H1 (cell line): ENCODE data around the gene EXTL1. TPM values are rescaled to one million over a fixed set of nuclear protein-coding genes. Genes with fewer than 3 reads are reported as not detected.

Source experiments
- CTCF ChIA-PET: fragments of 300-600 bp; sonication (Branson Sonifier 250); formaldehyde crosslinking; loops from one replicate; lab custom pipeline; 2021; ENCODE audit not compliant: partially characterized antibody; lab: Charles Lee
- POLR2A ChIA-PET: fragments of 300-600 bp; sonication (Branson Sonifier 250); formaldehyde crosslinking; loops from one replicate; lab custom pipeline; 2021; ENCODE audit warnings: inconsistent platforms; ENCODE audit not compliant: partially characterized antibody; lab: Charles Lee
- DNase-seq, 2 experiments: peaks; one replicate each; pipeline versions ENCODE4 v3.0.0 to v3.0.0-alpha.2; 2010 to 2022; ENCODE audit warnings: low spot score in 2 of 2, low read depth in 1 of 2, mixed read lengths in 1 of 2
- FAIRE-seq: peaks from 2 replicates; lab custom pipeline; 2011; peaks lifted over from hg19 to GRCh38; lab: Jason Lieb, UNC
- H2AFZ ChIP-seq: 2 replicates; pipeline ENCODE4 v1.8.1; 2012; ENCODE audit warnings: low read length, inconsistent platforms
- H2AK5ac ChIP-seq: 2 replicates; pipeline ENCODE4 v1.6.1; 2013; ENCODE audit warnings: low read depth, low read length
- H2BK120ac ChIP-seq: replicated peaks from 2 replicates; pipeline ENCODE3; 2013; ENCODE audit warnings: low read depth, low read length, inconsistent platforms
- H2BK12ac ChIP-seq: 2 replicates; pipeline ENCODE4 v1.6.1; 2013; ENCODE audit warnings: low read depth, low read length
- H2BK15ac ChIP-seq: 2 replicates; pipeline ENCODE4 v1.6.1; 2013; ENCODE audit warnings: low read length
- H2BK20ac ChIP-seq: 2 replicates; pipeline ENCODE4 v1.6.1; 2013; ENCODE audit warnings: low read length
- H2BK5ac ChIP-seq: 2 replicates; pipeline ENCODE4 v1.6.1; 2013; ENCODE audit warnings: low read depth, low read length
- H3K14ac ChIP-seq: 2 replicates; pipeline ENCODE4 v1.6.1; 2013; ENCODE audit warnings: inconsistent platforms; ENCODE audit not compliant: insufficient read length
- H3K18ac ChIP-seq: 2 replicates; pipeline ENCODE4 v1.6.1; 2013; ENCODE audit warnings: low read length; ENCODE audit errors: extremely low read depth
- H3K23ac ChIP-seq: 2 replicates; pipeline ENCODE4 v1.6.1; 2013; ENCODE audit warnings: inconsistent platforms; ENCODE audit not compliant: insufficient read length
- H3K23me2 ChIP-seq: 2 replicates; pipeline ENCODE4 v1.6.1; 2013; ENCODE audit warnings: low read depth, low read length
- H3K27ac ChIP-seq: 2 replicates; pipeline ENCODE4 v1.6.1; 2011; ENCODE audit warnings: low read depth, low read length, inconsistent platforms
- H3K27me3 ChIP-seq, 4 experiments: replicated peaks in 1 of 4; 1 replicate in 1 of 4; 2 replicates in 3 of 4; pipeline versions ENCODE4 v1.6.1 to v1.8.1; 2011 to 2013; ENCODE audit warnings: low read length in 3 of 4, mild to moderate bottlenecking in 3 of 4, inconsistent platforms in 2 of 4, mixed read lengths in 2 of 4, moderate library complexity in 1 of 4; ENCODE audit not compliant: control insufficient read depth in 3 of 4, insufficient read depth in 3 of 4; ENCODE audit errors: extremely low read depth in 1 of 4
- H3K36me3 ChIP-seq, 4 experiments: 2 replicates each; pipeline versions ENCODE4 v1.6.1 to v1.8.1; 2011 to 2013; ENCODE audit warnings: mild to moderate bottlenecking in 4 of 4, low read length in 3 of 4, moderate library complexity in 2 of 4, control low read depth in 1 of 4, inconsistent platforms in 1 of 4; ENCODE audit not compliant: insufficient read depth in 4 of 4, control insufficient read depth in 2 of 4
- H3K4ac ChIP-seq: replicated peaks from 2 replicates; pipeline ENCODE3; 2013; ENCODE audit warnings: low read length, low read depth, mixed read lengths, inconsistent platforms; ENCODE audit not compliant: insufficient read length
- H3K4me1 ChIP-seq, 4 experiments: replicated peaks in 1 of 4; 1 replicate in 1 of 4; 2 replicates in 3 of 4; pipeline versions ENCODE4 v1.6.1 to v1.8.1; 2011 to 2013; ENCODE audit warnings: low read length in 3 of 4, inconsistent platforms in 2 of 4, mixed read lengths in 1 of 4; ENCODE audit not compliant: insufficient read depth in 4 of 4, control insufficient read depth in 3 of 4
- H3K4me2 ChIP-seq, 2 experiments: 2 replicates each; pipeline versions ENCODE4 v1.6.1 to v1.8.1; 2011 to 2013; ENCODE audit warnings: low read depth in 2 of 2, low read length in 2 of 2, control low read depth in 1 of 2, inconsistent platforms in 1 of 2, mild to moderate bottlenecking in 1 of 2; ENCODE audit not compliant: insufficient read depth in 1 of 2
- H3K4me3 ChIP-seq, 4 experiments: fragments of 200-600, 300-600 bp in 1 of 4; sonication (generic), shearing (Covaris generic), sonication (Bioruptor Twin) in 1 of 4; 2 replicates each; pipeline versions ENCODE4 v1.5.1 to v1.8.1; 2011 to 2016; ENCODE audit warnings: low read length in 4 of 4, low read depth in 3 of 4, control low read depth in 2 of 4, inconsistent platforms in 2 of 4, mild to moderate bottlenecking in 2 of 4, mixed read lengths in 1 of 4, moderate library complexity in 1 of 4; ENCODE audit not compliant: insufficient read depth in 2 of 4; ENCODE audit errors: extremely low read depth in 1 of 4
- H3K56ac ChIP-seq: replicated peaks from 2 replicates; pipeline ENCODE3; 2013; ENCODE audit warnings: low read depth, mild to moderate bottlenecking, mixed read lengths, low read length, inconsistent platforms; ENCODE audit not compliant: insufficient read length
- H3K79me1 ChIP-seq: 2 replicates; pipeline ENCODE4 v1.6.1; 2013; ENCODE audit warnings: low read depth, low read length, control low read depth
- H3K79me2 ChIP-seq, 2 experiments: 2 replicates each; pipeline versions ENCODE4 v1.6.1 to v1.8.1; 2012 to 2013; ENCODE audit warnings: low read length in 2 of 2, mild to moderate bottlenecking in 2 of 2, inconsistent platforms in 1 of 2; ENCODE audit not compliant: insufficient read depth in 2 of 2, control insufficient read depth in 1 of 2
- H3K9ac ChIP-seq, 4 experiments: replicated peaks in 1 of 4; 1 replicate in 1 of 4; 2 replicates in 3 of 4; pipeline versions ENCODE4 v1.6.1 to v1.8.1; 2011 to 2013; ENCODE audit warnings: low read depth in 3 of 4, low read length in 3 of 4, control low read depth in 2 of 4, mild to moderate bottlenecking in 2 of 4, moderate library complexity in 2 of 4, inconsistent platforms in 1 of 4; ENCODE audit errors: extremely low read depth in 1 of 4
- H3K9me3 ChIP-seq, 2 experiments: 2 replicates each; pipeline versions ENCODE4 v1.6.1 to v1.8.1; 2012 to 2013; ENCODE audit warnings: mild to moderate bottlenecking in 2 of 2, moderate library complexity in 2 of 2, control low read depth in 1 of 2, inconsistent platforms in 1 of 2, low read depth in 1 of 2, low read length in 1 of 2, mixed read lengths in 1 of 2; ENCODE audit not compliant: insufficient read depth in 2 of 2
- H4K20me1 ChIP-seq, 2 experiments: replicated peaks in 1 of 2; 2 replicates each; pipeline versions ENCODE3 to v1.8.1; 2011 to 2013; ENCODE audit warnings: inconsistent platforms in 2 of 2, low read length in 2 of 2, mild to moderate bottlenecking in 1 of 2; ENCODE audit not compliant: insufficient read depth in 2 of 2, control insufficient read depth in 1 of 2
- H4K5ac ChIP-seq: 2 replicates; pipeline ENCODE4 v1.6.1; 2013; ENCODE audit warnings: low read length, low read depth, mixed read lengths, inconsistent platforms; ENCODE audit not compliant: insufficient read length
- H4K8ac ChIP-seq: 2 replicates; pipeline ENCODE4 v1.8.0; 2013; ENCODE audit warnings: mild to moderate bottlenecking, moderate library complexity, low read length, inconsistent platforms; ENCODE audit not compliant: insufficient read depth; ENCODE audit errors: extremely low read depth
- H4K91ac ChIP-seq: replicated peaks from 2 replicates; pipeline ENCODE3; 2013; ENCODE audit warnings: low read length, mixed read lengths, inconsistent platforms; ENCODE audit not compliant: insufficient read length
- ASH2L ChIP-seq: fragments of 200-600, 300-600 bp; sonication (generic); IDR thresholded peaks from one replicate; pipeline ENCODE4 v1.7.1; 2017; ENCODE audit warnings: low read length
- BACH1 ChIP-seq: IDR thresholded peaks from 2 replicates; pipeline ENCODE4 v1.6.1; 2012; ENCODE audit warnings: low read length, improper control_type of control experiment
- CREB1 ChIP-seq: IDR thresholded peaks from 2 replicates; pipeline ENCODE4 v1.6.1; 2012; ENCODE audit warnings: inconsistent platforms
- CTBP2 ChIP-seq: IDR thresholded peaks from 2 replicates; pipeline ENCODE4 v1.7.0; 2011; ENCODE audit warnings: borderline replicate concordance, mild to moderate bottlenecking, moderate library complexity, mixed read lengths, low read length; ENCODE audit not compliant: insufficient read depth, insufficient read length
- HDAC6 ChIP-seq: IDR thresholded peaks from one replicate; pipeline ENCODE4 v1.7.1; 2012; ENCODE audit warnings: low read depth, mild to moderate bottlenecking, inconsistent platforms, low read length, moderate library complexity
- JUN ChIP-seq: IDR thresholded peaks from 2 replicates; pipeline ENCODE4 v1.6.1; 2011; ENCODE audit warnings: low read depth, mild to moderate bottlenecking, improper control_type of control experiment, low read length
- KDM1A ChIP-seq: fragments of 200-600, 300-600 bp; sonication (generic); IDR thresholded peaks from 2 replicates; pipeline ENCODE4 v1.7.1; 2016; ENCODE audit warnings: mild to moderate bottlenecking, low read length, borderline replicate concordance
- RNF2 ChIP-seq: fragments of 200-900, 300-1000 bp; sonication (generic); IDR thresholded peaks from 2 replicates; pipeline ENCODE4 v1.7.1; 2016; ENCODE audit warnings: borderline replicate concordance, low read depth, mild to moderate bottlenecking, antibody characterized with exemption, low read length; ENCODE audit not compliant: poor library complexity, severe bottlenecking; ENCODE audit errors: missing control alignments
- SP1 ChIP-seq: IDR thresholded peaks from 2 replicates; pipeline ENCODE4 v1.6.1; 2011; ENCODE audit warnings: low read depth, low read length
- WGBS, 2 experiments: shearing (Covaris generic) in 1 of 2; methylation state at CpG; one replicate each; pipeline versions ENCODE4 v1.1.6 to v1.1.7; 2013 to 2015; ENCODE audit warnings: low lambda C conversion rate in 2 of 2, mixed read lengths in 2 of 2, inconsistent platforms in 1 of 2, low coverage in 1 of 2, missing lambda C conversion rate in 1 of 2; ENCODE audit not compliant: insufficient replicate concordance in 2 of 2, insufficient coverage in 1 of 2, insufficient read length in 1 of 2; ENCODE audit errors: extremely low coverage in 1 of 2, missing lambda C conversion rate in 1 of 2; 5-methylcytosine and 5-hydroxymethylcytosine counted together
- polyA plus RNA-seq, 7 experiments: library from polyadenylated mRNA; depleted of rRNA in 3 of 7; stranded (reverse) in 5 of 7; unstranded in 2 of 7; fragments of >200 nt in 5 of 7; fragments of 200-250 nt in 2 of 7; gene quantifications; 1 replicate in 5 of 7; 2 replicates in 1 of 7; 4 replicates in 1 of 7; pipeline versions ENCODE4 v1.2.1 to v1.2.3, GENCODE V29; 2011 to 2013; ENCODE audit warnings: missing spikeins in 2 of 7, mixed read lengths in 2 of 7
- total RNA-seq: library from RNA; stranded (reverse); fragmentation: NEBNext Ultra II Directional; extraction: Animal tissue kit (Norgen Biotek cat#: 25700); gene quantifications from 2 replicates; pipeline ENCODE4 v1.2.1, GENCODE V29; 2021
- TF ChIP-seq, protein P1 (sequence below), 3 experiments: IDR thresholded peaks; 1 replicate in 2 of 3; 2 replicates in 1 of 3; pipeline versions ENCODE4 v1.5.1 to v1.6.1; 2011; ENCODE audit warnings: low read length in 3 of 3, mild to moderate bottlenecking in 3 of 3, inconsistent platforms in 2 of 3, low read depth in 1 of 3, moderate library complexity in 1 of 3; ENCODE audit not compliant: insufficient read depth in 1 of 3; ENCODE audit errors: control extremely low read depth in 1 of 3

Gene EXTL1
- total and polyA plus RNA-seq, 2 of the 8 experiments (the other 6 are each of a cell fraction or from before 2014, with no cell fraction given): 0.89 to 1.2 TPM

DNA sequence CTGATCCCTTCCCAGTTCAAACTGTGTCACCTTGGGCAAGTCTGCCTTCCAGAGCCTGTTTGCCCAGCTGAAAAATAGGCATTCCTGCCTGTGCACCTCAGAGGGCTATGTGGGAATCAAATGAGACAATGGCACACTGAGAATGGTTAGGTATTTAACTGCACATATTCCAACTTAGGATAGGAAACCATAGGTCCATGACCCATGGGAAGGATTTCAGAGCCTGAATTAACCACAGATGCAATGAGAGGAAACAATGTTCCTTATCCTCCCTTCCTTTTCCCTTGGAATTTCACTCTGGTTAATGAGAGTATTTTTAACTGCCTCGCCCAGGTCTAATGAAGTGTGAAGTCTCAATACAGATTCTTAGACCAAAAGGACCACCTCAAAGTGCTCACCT, 36.4 kb upstream of the EXTL1 start:
- FAIRE-seq (no peak), DNase-seq (no peak)
- no peaks in the 10 kb centered on the region for H3K79me2 ChIP-seq
- TF ChIP-seq CREB1 (no peak), RNF2 (no peak), JUN (no peak), HDAC6 (no peak), CTBP2 (no peak), SP1 (no peak), ASH2L (no peak), KDM1A (no peak), BACH1 (no peak)
- TF ChIP-seq, protein P1, sequence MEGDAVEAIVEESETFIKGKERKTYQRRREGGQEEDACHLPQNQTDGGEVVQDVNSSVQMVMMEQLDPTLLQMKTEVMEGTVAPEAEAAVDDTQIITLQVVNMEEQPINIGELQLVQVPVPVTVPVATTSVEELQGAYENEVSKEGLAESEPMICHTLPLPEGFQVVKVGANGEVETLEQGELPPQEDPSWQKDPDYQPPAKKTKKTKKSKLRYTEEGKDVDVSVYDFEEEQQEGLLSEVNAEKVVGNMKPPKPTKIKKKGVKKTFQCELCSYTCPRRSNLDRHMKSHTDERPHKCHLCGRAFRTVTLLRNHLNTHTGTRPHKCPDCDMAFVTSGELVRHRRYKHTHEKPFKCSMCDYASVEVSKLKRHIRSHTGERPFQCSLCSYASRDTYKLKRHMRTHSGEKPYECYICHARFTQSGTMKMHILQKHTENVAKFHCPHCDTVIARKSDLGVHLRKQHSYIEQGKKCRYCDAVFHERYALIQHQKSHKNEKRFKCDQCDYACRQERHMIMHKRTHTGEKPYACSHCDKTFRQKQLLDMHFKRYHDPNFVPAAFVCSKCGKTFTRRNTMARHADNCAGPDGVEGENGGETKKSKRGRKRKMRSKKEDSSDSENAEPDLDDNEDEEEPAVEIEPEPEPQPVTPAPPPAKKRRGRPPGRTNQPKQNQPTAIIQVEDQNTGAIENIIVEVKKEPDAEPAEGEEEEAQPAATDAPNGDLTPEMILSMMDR (IDR thresholded peaks at IDR 0.05; ENCODE audit: control extremely low read depth in 1 of 3, insufficient read depth in 1 of 3, low read depth in 1 of 3, low read length in 3 of 3): no peak

More for the DNA sequence above, 36.4 kb upstream of the EXTL1 start:
- no peak overlapping the region for H2AFZ ChIP-seq
- H3K36me3 ChIP-seq: peaks cover 2 to 39% (median 24%) of the 10 kb centered on the region in 4 experiments; a peak in 5 of 8 replicates
- H3K18ac ChIP-seq: no peak overlapping the region
- H3K4ac ChIP-seq: no peak overlapping the region
- H4K8ac ChIP-seq: no peak overlapping the region
- H3K4me1 ChIP-seq: no peaks in the 10 kb centered on the region
- H3K27ac ChIP-seq: no peak overlapping the region
- no peak overlapping the region for H2BK5ac ChIP-seq
- 93% methylated on average over 1 of the region's 1 CpG; no CpG with 5 or more reads in 1 of the 2 experiments for WGBS, 2 experiments
- H3K56ac ChIP-seq: no peak overlapping the region
- H4K5ac ChIP-seq: no peak overlapping the region
- no peak overlapping the region for H3K14ac ChIP-seq
- H3K79me1 ChIP-seq: no peaks in the 10 kb centered on the region
- ChIA-PET POLR2A (interaction anchor here (1.1 kb wide), 1 partner anchor 14 kb away, joined by 3 read pairs; no protein-coding TSS in a partner anchor), CTCF (interaction anchor here (0.5 kb wide), 1 partner anchor 36 kb away, joined by 3 read pairs; no protein-coding TSS in a partner anchor)
- no peak overlapping the region for H3K4me2 ChIP-seq
- H2AK5ac ChIP-seq: no peak overlapping the region
- no peak overlapping the region for H2BK120ac ChIP-seq
- H4K91ac ChIP-seq: no peak overlapping the region
- no peaks in the 10 kb centered on the region for H3K23me2 ChIP-seq
- no peak overlapping the region for H2BK15ac ChIP-seq
- no peak overlapping the region for H3K9ac ChIP-seq
- no peaks in the 10 kb centered on the region for H4K20me1 ChIP-seq
- no peak overlapping the region for H2BK20ac ChIP-seq
- H3K27me3 ChIP-seq: no peaks in the 10 kb centered on the region
- no peak overlapping the region for H2BK12ac ChIP-seq
- no peak overlapping the region for H3K4me3 ChIP-seq
- no peak overlapping the region for H3K23ac ChIP-seq
- H3K9me3 ChIP-seq: no peaks in the 10 kb centered on the region
